Measurements from ENCODE around the gene SLU7.

Gene SLU7

GRCh38 chr5:160363660-160364395 lies 55.1 kb downstream of the SLU7 start:
- H3K4me3 ChIP-seq (ENCODE audit: low read length): no peak overlapping the region
- no peak overlapping the region for H3K4me2 ChIP-seq (ENCODE audit: low read length)
- H4K20me1 ChIP-seq (ENCODE audit: control insufficient read depth, insufficient read depth, low read depth, low read length): no peaks in the 10 kb centered on the region
- H3K27ac ChIP-seq (ENCODE audit: low read depth, low read length): no peak overlapping the region
- no peaks in the 10 kb centered on the region for H3K4me1 ChIP-seq (ENCODE audit: control insufficient read depth, low read length)
- H3K9me3 ChIP-seq (ENCODE audit: control insufficient read depth, insufficient read depth, low read length): no peaks in the 10 kb centered on the region
- H3K9me2 ChIP-seq (replicated peaks; ENCODE audit: control insufficient read depth, low read length): no peaks in the 10 kb centered on the region
- peaks cover 6% of the 10 kb centered on the region; the same call in 1 of the 2 replicates for H3K27me3 ChIP-seq (ENCODE audit: control insufficient read depth, low read length)
- no peaks in the 10 kb centered on the region for H3K79me2 ChIP-seq (ENCODE audit: control insufficient read depth, low read length)
- no peaks in the 10 kb centered on the region for H3K36me3 ChIP-seq (ENCODE audit: control insufficient read depth, low read length)
- TF ChIP-seq EZH2phosphoT487 (IDR thresholded peaks at IDR 0.05; ENCODE audit: borderline replicate concordance, low read length) (no peak), CTCF (IDR thresholded peaks at IDR 0.05; ENCODE audit: low read depth, low read length, poor library complexity, severe bottlenecking) (no peak)
- H3F3A ChIP-seq (ENCODE audit: control insufficient read depth, insufficient read depth): no peaks in the 10 kb centered on the region

GRCh38 chr5:160363211-160363610 lies 55.7 kb downstream of the SLU7 start:
- Histone ChIP-seq H3K27ac (ENCODE audit: low read depth, low read length) (no peak overlapping the region), H3K4me3 (ENCODE audit: low read length) (no peak overlapping the region), H4K20me1 (ENCODE audit: control insufficient read depth, insufficient read depth, low read depth, low read length) (no peaks in the 10 kb centered on the region), H3K79me2 (ENCODE audit: control insufficient read depth, low read length) (no peaks in the 10 kb centered on the region), H3K36me3 (ENCODE audit: control insufficient read depth, low read length) (no peaks in the 10 kb centered on the region), H3F3A (ENCODE audit: control insufficient read depth, insufficient read depth) (no peaks in the 10 kb centered on the region), H3K9me2 (replicated peaks; ENCODE audit: control insufficient read depth, low read length) (no peaks in the 10 kb centered on the region), H3K27me3 (ENCODE audit: control insufficient read depth, low read length) (peaks cover 6% of the 10 kb centered on the region; the same call in 1 of the 2 replicates), H3K4me2 (ENCODE audit: low read length) (no peak overlapping the region), H3K4me1 (ENCODE audit: control insufficient read depth, low read length) (no peaks in the 10 kb centered on the region), H3K9me3 (ENCODE audit: control insufficient read depth, insufficient read depth, low read length) (no peaks in the 10 kb centered on the region)
- TF ChIP-seq CTCF (IDR thresholded peaks at IDR 0.05; ENCODE audit: low read depth, low read length, poor library complexity, severe bottlenecking): no peak
- TF ChIP-seq EZH2phosphoT487 (IDR thresholded peaks at IDR 0.05; ENCODE audit: borderline replicate concordance, low read length): no peak

- no peaks in the 10 kb centered on the region for H3K9me3 ChIP-seq (ENCODE audit: control insufficient read depth, insufficient read depth, low read length)
- no peaks in the 10 kb centered on the region for H4K20me1 ChIP-seq (ENCODE audit: control insufficient read depth, insufficient read depth, low read depth, low read length)
- no peaks in the 10 kb centered on the region for H3K9me2 ChIP-seq (replicated peaks; ENCODE audit: control insufficient read depth, low read length)
- H3K36me3 ChIP-seq (ENCODE audit: control insufficient read depth, low read length): no peaks in the 10 kb centered on the region
- H3K27ac ChIP-seq (ENCODE audit: low read depth, low read length): no peak overlapping the region
- H3K79me2 ChIP-seq (ENCODE audit: control insufficient read depth, low read length): no peaks in the 10 kb centered on the region
- no peak for TF ChIP-seq EZH2phosphoT487 (IDR thresholded peaks at IDR 0.05; ENCODE audit: borderline replicate concordance, low read length)
- no peak for TF ChIP-seq CTCF (IDR thresholded peaks at IDR 0.05; ENCODE audit: low read depth, low read length, poor library complexity, severe bottlenecking)
- H3F3A ChIP-seq (ENCODE audit: control insufficient read depth, insufficient read depth): no peaks in the 10 kb centered on the region
- peaks cover 6% of the 10 kb centered on the region; the same call in 1 of the 2 replicates for H3K27me3 ChIP-seq (ENCODE audit: control insufficient read depth, low read length)
- H3K4me3 ChIP-seq (ENCODE audit: low read length): no peak overlapping the region
- H3K4me2 ChIP-seq (ENCODE audit: low read length): no peak overlapping the region
- H3K4me1 ChIP-seq (ENCODE audit: control insufficient read depth, low read length): no peaks in the 10 kb centered on the region
These were observed 57.2 kb downstream of the SLU7 start for GRCh38 chr5:160361624-160362228.

Data from DOHH2 (cell line).